PC-3 (cell line): ENCODE data around the gene FARP1. TPM values are rescaled to one million over a fixed set of nuclear protein-coding genes. Genes with fewer than 3 reads are reported as not detected.

Experiments
- ATAC-seq: fragments of 200-7000 bp; cut with Tn5 transposase; 2 replicates; pipeline ENCODE4 v1.9.1; 2020; ENCODE audit warnings: mild to moderate bottlenecking, moderate library complexity
- BruUV-seq: library from RNA; stranded (reverse); fragments of 400-500 nt; replicated peaks from 2 replicates; lab custom pipeline; 2021; lab: Mats Ljungman, UMichigan
- CTCF ChIA-PET: fragments of 300-600 bp; sonication (Branson Sonifier 250); formaldehyde crosslinking; loops from one replicate; lab custom pipeline; 2022; ENCODE audit warnings: antibody characterized with exemption; lab: Charles Lee
- POLR2A ChIA-PET: fragments of 300-600 bp; sonication (Branson Sonifier 250); formaldehyde crosslinking; loops from one replicate; lab custom pipeline; 2022; ENCODE audit warnings: antibody characterized with exemption; ENCODE audit not compliant: unreplicated experiment; lab: Charles Lee
- DNase-seq: peaks from one replicate; pipeline ENCODE4 v3.0.0-alpha.2; 2015
- H2AFZ ChIP-seq: fragments of 300-600 bp; sonication (generic); 2 replicates; pipeline ENCODE4 v1.6.0; 2016; ENCODE audit warnings: antibody characterized with exemption, low read length
- H3F3A ChIP-seq: fragments of 300-600 bp; sonication (generic); one replicate; pipeline ENCODE4 v1.6.0; 2017; ENCODE audit warnings: antibody characterized with exemption, low read length, control low read depth, mild to moderate bottlenecking; ENCODE audit not compliant: unreplicated experiment
- H3K27ac ChIP-seq: fragments of 300-600 bp; sonication (generic); 2 replicates; pipeline ENCODE4 v1.5.1; 2016; ENCODE audit warnings: mild to moderate bottlenecking, low read length
- H3K27me3 ChIP-seq: fragments of 300-600 bp; sonication (generic); 2 replicates; pipeline ENCODE4 v1.6.1; 2016; ENCODE audit warnings: low read length, mixed read lengths
- H3K36me3 ChIP-seq: fragments of 300-600 bp; sonication (generic); 2 replicates; pipeline ENCODE4 v1.6.1; 2016; ENCODE audit warnings: low read depth, mixed run types, low read length, mixed read lengths
- H3K4me1 ChIP-seq: fragments of 300-600 bp; sonication (generic); 2 replicates; pipeline ENCODE4 v1.5.1; 2016; ENCODE audit warnings: low read length; ENCODE audit not compliant: insufficient read depth
- H3K4me2 ChIP-seq: fragments of 300-600 bp; sonication (generic); 2 replicates; pipeline ENCODE4 v1.6.0; 2016; ENCODE audit warnings: low read length
- H3K4me3 ChIP-seq: fragments of 300-600 bp; sonication (generic); 2 replicates; pipeline ENCODE4 v1.5.1; 2016; ENCODE audit warnings: mild to moderate bottlenecking, low read length, mixed read lengths
- H3K79me2 ChIP-seq: fragments of 300-600 bp; sonication (generic); 2 replicates; pipeline ENCODE4 v1.6.1; 2017; ENCODE audit warnings: low read length, mixed read lengths
- H3K9ac ChIP-seq: fragments of 300-600 bp; sonication (generic); 2 replicates; pipeline ENCODE4 v1.6.0; 2016; ENCODE audit warnings: mild to moderate bottlenecking, low read length
- H3K9me2 ChIP-seq: fragments of 300-600 bp; sonication (generic); replicated peaks from 2 replicates; pipeline ENCODE4 v1.6.1; 2016; ENCODE audit warnings: mixed run types, low read length, mixed read lengths
- H3K9me3 ChIP-seq: fragments of 300-600 bp; sonication (generic); 2 replicates; pipeline ENCODE4 v1.6.1; 2016; ENCODE audit warnings: low read length, mixed read lengths
- H4K20me1 ChIP-seq: fragments of 300-600 bp; sonication (generic); 2 replicates; pipeline ENCODE4 v1.6.1; 2016; ENCODE audit warnings: low read length, mixed read lengths
- EZH2 ChIP-seq: fragments of 300-600 bp; sonication (generic); IDR thresholded peaks from one replicate; pipeline ENCODE4 v1.6.1; 2017; ENCODE audit warnings: antibody characterized with exemption, mild to moderate bottlenecking, low read length; ENCODE audit not compliant: unreplicated experiment
- EZH2phosphoT487 ChIP-seq: fragments of 300-600 bp; sonication (generic); IDR thresholded peaks from 2 replicates; pipeline ENCODE4 v1.6.1; 2018; ENCODE audit warnings: mild to moderate bottlenecking, antibody characterized with exemption, low read length, borderline replicate concordance
- intact Hi-C: fragments of 100-400 bp; cut with micrococcal nuclease; formaldehyde crosslinking; loops from 2 replicates; pipeline ENCODE4 v1.9.0; 2023
- total RNA-seq: library from RNA; depleted of rRNA; stranded (reverse); fragments of >200 nt; gene quantifications from 2 replicates; pipeline ENCODE4 v1.2.3, GENCODE V29; 2014
- TF ChIP-seq, protein P1 (sequence below): fragments of 300-600 bp; sonication (generic); conservative IDR thresholded peaks from 2 replicates; pipeline ENCODE4 v1.5.1; 2017; ENCODE audit warnings: antibody characterized with exemption, low read depth, mild to moderate bottlenecking, low read length

Gene FARP1
- total RNA-seq, 1 experiment from 2014 or later = 18.2 TPM

DNA sequence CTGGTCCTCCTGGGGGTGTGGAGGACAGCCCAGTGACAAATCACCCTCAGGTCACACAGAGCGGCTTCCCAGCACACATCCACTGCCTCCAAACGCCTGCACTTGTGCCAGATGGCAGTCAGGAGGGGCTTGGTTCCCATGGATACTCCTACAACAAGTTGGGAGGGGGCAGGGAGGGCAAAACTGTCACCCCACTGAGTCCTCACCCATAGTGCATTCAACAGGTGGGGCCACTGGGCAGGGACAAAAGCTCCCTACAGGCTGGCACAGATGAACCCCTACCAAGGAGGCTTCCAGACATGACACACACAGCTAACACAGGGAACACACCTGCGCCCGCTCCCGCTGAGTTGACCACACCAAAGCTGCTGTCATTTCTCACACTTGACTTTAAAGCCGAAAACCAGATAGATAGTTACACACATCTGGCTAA, 313.5 kb downstream of the FARP1 start:
- H3K4me2 ChIP-seq = no peak overlapping the region
- H3K27me3 ChIP-seq = no peaks in the 10 kb centered on the region
- H3K27ac ChIP-seq = no peak overlapping the region
- H3K79me2 ChIP-seq = no peaks in the 10 kb centered on the region
- no peaks in the 10 kb centered on the region for H3K4me1 ChIP-seq
- H3F3A ChIP-seq = no peaks in the 10 kb centered on the region
- CTCF ChIA-PET = no interaction called here
- no peak overlapping the region for H3K4me3 ChIP-seq
- no peaks in the 10 kb centered on the region for H4K20me1 ChIP-seq
- H3K9ac ChIP-seq = no peak overlapping the region
- no peaks in the 10 kb centered on the region for H3K9me3 ChIP-seq
- ATAC-seq = no peak
- peaks cover 11% of the 10 kb centered on the region; the same call in 1 of the 2 replicates for H3K36me3 ChIP-seq
- TF ChIP-seq, protein P1, sequence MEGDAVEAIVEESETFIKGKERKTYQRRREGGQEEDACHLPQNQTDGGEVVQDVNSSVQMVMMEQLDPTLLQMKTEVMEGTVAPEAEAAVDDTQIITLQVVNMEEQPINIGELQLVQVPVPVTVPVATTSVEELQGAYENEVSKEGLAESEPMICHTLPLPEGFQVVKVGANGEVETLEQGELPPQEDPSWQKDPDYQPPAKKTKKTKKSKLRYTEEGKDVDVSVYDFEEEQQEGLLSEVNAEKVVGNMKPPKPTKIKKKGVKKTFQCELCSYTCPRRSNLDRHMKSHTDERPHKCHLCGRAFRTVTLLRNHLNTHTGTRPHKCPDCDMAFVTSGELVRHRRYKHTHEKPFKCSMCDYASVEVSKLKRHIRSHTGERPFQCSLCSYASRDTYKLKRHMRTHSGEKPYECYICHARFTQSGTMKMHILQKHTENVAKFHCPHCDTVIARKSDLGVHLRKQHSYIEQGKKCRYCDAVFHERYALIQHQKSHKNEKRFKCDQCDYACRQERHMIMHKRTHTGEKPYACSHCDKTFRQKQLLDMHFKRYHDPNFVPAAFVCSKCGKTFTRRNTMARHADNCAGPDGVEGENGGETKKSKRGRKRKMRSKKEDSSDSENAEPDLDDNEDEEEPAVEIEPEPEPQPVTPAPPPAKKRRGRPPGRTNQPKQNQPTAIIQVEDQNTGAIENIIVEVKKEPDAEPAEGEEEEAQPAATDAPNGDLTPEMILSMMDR = no peak
- TF ChIP-seq EZH2 (no peak), EZH2phosphoT487 (no peak)
- no peak for DNase-seq
- intact Hi-C loops = no loop called here
- H3K9me2 ChIP-seq = no peaks in the 10 kb centered on the region
- POLR2A ChIA-PET = no interaction called here
- BruUV-seq = no TSS peak
- H2AFZ ChIP-seq = no peak overlapping the region

DNA sequence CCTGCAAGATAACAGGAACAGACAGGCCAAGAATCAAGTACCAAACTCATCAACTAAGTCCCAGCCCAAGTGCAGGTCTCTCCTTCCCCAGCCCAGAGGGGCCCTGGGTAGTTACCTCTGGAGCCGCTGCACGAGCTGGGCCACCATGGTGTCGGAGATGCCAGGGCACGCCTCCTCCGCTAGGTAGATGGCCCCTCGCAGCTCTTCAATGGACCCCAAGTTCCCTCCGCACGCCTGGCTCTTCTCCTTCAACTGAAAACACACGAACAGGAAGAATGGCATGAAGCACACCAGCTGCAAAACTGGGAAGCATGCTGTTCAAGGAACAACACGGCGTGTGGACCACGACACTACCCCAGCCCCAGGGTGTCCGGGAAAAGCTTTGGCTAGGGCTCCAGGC, 314.2 kb downstream of the FARP1 start:
- intact Hi-C loops = no loop called here
- ATAC-seq = no peak
- Histone ChIP-seq H3K4me3 (no peak overlapping the region), H3K9me3 (no peaks in the 10 kb centered on the region), H3K4me2 (no peak overlapping the region), H3K9me2 (no peaks in the 10 kb centered on the region), H3K9ac (no peak overlapping the region), H3K4me1 (no peaks in the 10 kb centered on the region), H3K36me3 (peaks cover 11% of the 10 kb centered on the region; the same call in 1 of the 2 replicates), H3F3A (no peaks in the 10 kb centered on the region), H2AFZ (no peak overlapping the region), H3K27ac (no peak overlapping the region), H3K27me3 (no peaks in the 10 kb centered on the region), H3K79me2 (no peaks in the 10 kb centered on the region), H4K20me1 (no peaks in the 10 kb centered on the region)
- ChIA-PET CTCF (no interaction called here), POLR2A (no interaction called here)
- BruUV-seq = no TSS peak
- DNase-seq = no peak
- no peak for TF ChIP-seq EZH2phosphoT487
- no peak for TF ChIP-seq EZH2
- TF ChIP-seq, protein P1 = no peak

DNA sequence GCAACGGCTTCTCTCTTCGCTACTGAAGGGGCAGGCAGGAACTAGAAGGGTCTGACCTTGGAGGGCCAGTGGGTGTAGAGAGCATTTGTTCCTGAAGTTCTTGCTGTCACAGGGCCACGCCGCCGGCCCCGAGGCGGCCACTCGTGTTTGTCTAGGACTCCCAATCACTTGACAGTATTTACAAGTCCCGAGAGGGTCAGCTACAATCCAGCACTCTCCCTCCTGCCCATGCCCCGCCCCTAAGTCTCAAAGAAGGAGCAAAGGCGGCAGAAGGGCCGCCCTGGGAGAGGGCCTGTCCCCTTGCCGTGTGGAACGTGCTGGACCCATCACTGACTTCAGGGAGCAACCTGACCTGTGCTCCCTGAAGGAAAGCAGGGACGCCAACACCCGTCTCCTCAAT, 315.5 kb downstream of the FARP1 start:
- H3K9me2 ChIP-seq = no peaks in the 10 kb centered on the region
- H3F3A ChIP-seq = no peaks in the 10 kb centered on the region
- DNase-seq (no peak), ATAC-seq (no peak)
- H3K4me3 ChIP-seq = no peak overlapping the region
- POLR2A ChIA-PET = no interaction called here
- no peak overlapping the region for H2AFZ ChIP-seq
- no peaks in the 10 kb centered on the region for H4K20me1 ChIP-seq
- H3K27me3 ChIP-seq = no peaks in the 10 kb centered on the region
- no peak overlapping the region for H3K4me2 ChIP-seq
- no peaks in the 10 kb centered on the region for H3K9me3 ChIP-seq
- no peaks in the 10 kb centered on the region for H3K79me2 ChIP-seq
- no peaks in the 10 kb centered on the region for H3K4me1 ChIP-seq
- CTCF ChIA-PET = no interaction called here
- no peak overlapping the region for H3K27ac ChIP-seq
- H3K9ac ChIP-seq = no peak overlapping the region
- BruUV-seq = no TSS peak
- intact Hi-C loops = no loop called here
- TF ChIP-seq EZH2phosphoT487 (no peak), EZH2 (no peak)
- TF ChIP-seq, protein P1 = no peak
- peaks cover 7% of the 10 kb centered on the region; the same call in 1 of the 2 replicates for H3K36me3 ChIP-seq
